Activated CD8-positive, alpha-beta memory T cell treated with anti-CD3 and anti-CD28 coated beads, Interleukin-2, amount 50 U/mL, for 1 hour (primary cell): ENCODE measurements around the gene CCDC93.

Source experiments
- DNase-seq: peaks from one replicate; pipeline ENCODE4 v3.0.0-alpha.2; 2020; ENCODE audit errors: extremely low read depth

CCDC93 gene

DNA sequence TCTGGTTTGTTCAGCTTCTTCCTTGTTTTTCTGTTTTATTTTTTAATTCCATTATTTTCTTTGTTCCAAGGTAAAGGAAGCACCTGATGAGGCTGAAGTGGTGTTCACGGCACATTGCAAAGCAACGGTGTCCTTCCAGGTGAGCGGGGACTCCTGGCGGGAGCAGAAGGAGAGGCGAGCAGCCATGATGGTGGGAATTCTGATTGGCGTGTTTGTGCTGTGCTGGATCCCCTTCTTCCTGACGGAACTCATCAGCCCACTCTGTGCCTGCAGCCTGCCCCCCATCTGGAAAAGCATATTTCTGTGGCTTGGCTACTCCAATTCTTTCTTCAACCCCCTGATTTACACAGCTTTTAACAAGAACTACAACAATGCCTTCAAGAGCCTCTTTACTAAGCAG, 110.9 kb downstream of the CCDC93 start:
- no peak for DNase-seq

DNA sequence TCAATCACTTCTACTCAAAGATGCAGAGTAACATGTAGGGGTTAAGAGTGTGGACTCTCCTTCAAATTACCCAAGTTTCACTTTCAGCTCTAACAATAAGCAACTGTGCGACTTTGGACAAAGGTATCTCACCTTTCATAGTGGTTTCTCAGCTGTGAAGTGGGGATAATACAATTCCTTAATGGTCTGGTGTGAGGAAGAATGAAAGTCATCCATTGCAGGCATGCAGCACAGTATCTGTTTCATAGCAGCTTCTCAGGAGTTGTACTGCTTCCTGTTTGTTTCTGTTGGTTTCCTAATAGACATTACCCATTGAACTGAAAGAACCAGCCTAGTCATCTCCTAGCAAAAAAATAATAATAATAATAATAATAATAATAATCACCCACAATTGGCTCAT, 125.0 kb downstream of the CCDC93 start:
- DNase-seq = no peak

DNA sequence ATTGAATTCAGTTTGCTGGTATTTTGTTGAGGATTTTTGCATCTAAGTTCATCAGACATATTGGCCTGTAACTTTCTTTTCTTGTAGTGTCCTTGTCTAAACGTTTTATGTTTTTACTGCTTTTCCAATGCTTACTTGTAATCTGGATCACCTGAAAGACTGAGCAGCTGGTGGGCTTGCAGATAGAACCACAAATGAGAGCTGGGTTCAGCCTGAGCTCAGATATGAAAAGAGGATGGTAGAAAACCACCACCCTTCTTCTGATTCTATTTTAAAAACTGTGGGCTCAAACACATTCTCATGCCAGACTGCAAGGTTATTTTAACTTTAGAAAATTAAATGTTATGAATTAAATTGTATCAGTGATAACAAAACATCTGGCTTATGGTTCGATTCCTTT, 128.6 kb downstream of the CCDC93 start:
- no peak for DNase-seq

DNA sequence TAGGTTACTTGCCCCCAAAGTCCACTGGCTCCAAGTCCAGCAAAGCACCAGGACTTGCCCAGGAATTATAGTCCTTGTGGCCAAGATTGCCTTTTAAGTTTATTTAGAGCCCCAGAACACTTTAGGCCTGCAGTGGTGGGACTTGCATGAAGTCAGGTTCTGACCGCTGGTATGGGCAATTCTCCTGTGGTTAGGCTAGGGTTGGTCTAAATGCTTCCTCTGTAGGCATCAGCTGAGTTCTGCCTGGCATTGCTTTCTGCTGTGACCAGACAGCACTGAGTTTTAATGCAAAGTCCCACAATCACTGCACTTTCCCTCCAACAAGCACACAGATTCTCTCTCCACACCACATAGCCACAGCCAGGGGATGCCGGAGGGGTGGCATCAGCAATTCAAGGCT, 134.9 kb downstream of the CCDC93 start:
- DNase-seq = no peak

DNA sequence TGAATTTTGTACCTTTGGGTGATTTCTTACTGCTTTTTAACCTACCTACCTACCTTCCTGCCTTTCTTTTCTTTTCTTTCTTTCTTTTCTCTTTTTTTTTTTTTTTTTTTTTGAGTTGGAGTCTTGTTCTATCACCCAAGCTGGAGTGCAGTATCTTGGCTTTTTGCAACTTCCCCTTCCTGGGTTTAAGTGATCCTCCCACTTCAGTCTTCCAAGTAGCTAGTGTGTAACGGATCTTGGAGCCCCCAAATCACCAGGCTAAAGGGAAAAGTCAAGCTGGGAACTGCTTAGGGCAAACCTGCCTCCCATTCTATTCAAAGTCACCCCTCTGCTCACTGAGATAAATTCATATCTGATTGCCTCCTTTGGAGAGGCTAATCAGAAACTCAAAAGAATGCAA, 138.1 kb downstream of the CCDC93 start:
- DNase-seq = no peak
